H1 (cell line): Measurements from ENCODE around the gene TSNAXIP1. TPM values are rescaled to one million over a fixed set of nuclear protein-coding genes. Genes with fewer than 3 reads are reported as not detected.

Experiments
- BCL11A ChIP-seq, 2 experiments: IDR thresholded peaks; one replicate each; pipeline ENCODE4 v1.6.1; 2011; ENCODE audit warnings: low read depth in 2 of 2, low read length in 2 of 2, mild to moderate bottlenecking in 2 of 2
- BRCA1 ChIP-seq: IDR thresholded peaks from 2 replicates; pipeline ENCODE4 v1.6.1; 2012; ENCODE audit warnings: low read depth, low read length, improper control_type of control experiment
- JUN ChIP-seq: IDR thresholded peaks from 2 replicates; pipeline ENCODE4 v1.6.1; 2011; ENCODE audit warnings: low read depth, mild to moderate bottlenecking, improper control_type of control experiment, low read length
- RFX5 ChIP-seq: IDR thresholded peaks from 2 replicates; pipeline ENCODE4 v1.6.1; 2011; ENCODE audit warnings: low read depth, low read length, improper control_type of control experiment, borderline replicate concordance
- YY1 ChIP-seq: IDR thresholded peaks from 2 replicates; pipeline ENCODE4 v1.6.1; 2011; ENCODE audit warnings: low read depth, mild to moderate bottlenecking, low read length
- polyA plus RNA-seq, 7 experiments: library from polyadenylated mRNA; depleted of rRNA in 3 of 7; stranded (reverse) in 5 of 7; unstranded in 2 of 7; fragments of >200 nt in 5 of 7; fragments of 200-250 nt in 2 of 7; gene quantifications; 1 replicate in 5 of 7; 2 replicates in 1 of 7; 4 replicates in 1 of 7; pipeline versions ENCODE4 v1.2.1 to v1.2.3, GENCODE V29; 2011 to 2013; ENCODE audit warnings: missing spikeins in 2 of 7, mixed read lengths in 2 of 7
- total RNA-seq: library from RNA; stranded (reverse); fragmentation: NEBNext Ultra II Directional; extraction: Animal tissue kit (Norgen Biotek cat#: 25700); gene quantifications from 2 replicates; pipeline ENCODE4 v1.2.1, GENCODE V29; 2021

The TSNAXIP1 gene
- total and polyA plus RNA-seq, 2 of the 8 experiments (the other 6 are each of a cell fraction or from before 2014, with no cell fraction given): 0.37 to 0.94 TPM

DNA sequence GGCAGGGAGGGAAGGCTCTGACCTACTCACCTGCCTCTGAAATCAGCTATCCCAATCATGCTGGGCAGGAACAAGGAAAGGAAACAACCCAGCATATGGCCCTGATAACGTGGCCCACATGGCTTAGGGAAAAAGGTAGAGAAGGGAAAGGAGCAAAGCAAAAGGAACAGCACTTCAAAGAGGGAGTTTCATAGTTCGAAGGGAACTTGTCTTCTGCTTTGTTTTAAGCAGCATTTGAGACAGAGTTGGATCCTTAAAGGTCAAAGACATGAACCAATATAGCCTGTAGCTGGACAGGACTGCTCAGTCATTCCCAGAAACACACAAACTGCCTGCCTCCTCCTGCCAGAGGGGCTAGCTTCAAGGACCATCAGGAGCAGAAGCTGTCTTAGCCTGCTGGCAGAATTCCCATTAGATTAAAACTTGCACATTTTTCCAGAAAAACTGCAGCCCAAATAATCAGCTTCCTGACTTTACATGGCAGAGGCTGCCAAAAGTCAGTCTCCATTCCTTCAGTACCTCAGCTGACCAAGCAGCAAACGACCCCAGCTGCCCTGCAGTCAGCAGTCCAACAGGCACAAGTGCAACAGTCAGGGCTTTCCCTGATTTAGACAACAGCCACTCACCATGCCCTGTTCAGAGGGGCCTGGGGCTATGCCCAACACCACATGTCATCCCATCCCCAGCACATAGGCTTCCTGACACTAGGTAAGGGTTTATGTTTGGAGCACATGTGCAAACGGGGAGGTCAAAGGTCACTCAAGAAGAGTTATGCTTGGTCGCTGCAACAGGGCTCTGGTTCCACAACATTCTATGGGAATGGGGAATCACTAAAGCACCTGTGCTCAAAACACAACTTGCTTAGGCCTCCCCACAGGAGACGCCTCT lies 32.9 kb upstream of the TSNAXIP1 start (continued):
- TF ChIP-seq RFX5: no peak
- no peak for TF ChIP-seq JUN
- TF ChIP-seq YY1: no peak
- no peak for TF ChIP-seq BCL11A (IDR thresholded peaks at IDR 0.05; ENCODE audit: low read depth in 2 of 2, low read length in 2 of 2)
- TF ChIP-seq BRCA1: no peak
